Adrenal gland (tissue), 5 donors: ENCODE measurements around the gene EFCAB11.

ENCODE experiments used
- POLR2A ChIP-seq, 2 donors: fragments of 450-650 bp; IDR thresholded peaks; one replicate each; pipeline ENCODE4 v1.6.1; 2017; ENCODE audit warnings: antibody characterized with exemption in 2 of 2, mild to moderate bottlenecking in 2 of 2, moderate library complexity in 1 of 2
- TF ChIP-seq, protein P1 (sequence below), 6 experiments: fragments of 450-650 bp in 4 of 6; fragments of 200-600 bp in 2 of 6; sonication (generic) in 1 of 6; IDR thresholded peaks; 1 replicate in 5 of 6; 2 replicates in 1 of 6; pipeline versions ENCODE4 v1.5.1 to v1.8.0; 2016 to 2021; ENCODE audit warnings: antibody characterized with exemption in 6 of 6, mild to moderate bottlenecking in 2 of 6, moderate library complexity in 1 of 6
- donor health status: DM: no; HTN: no; CAD: no.

DNA sequence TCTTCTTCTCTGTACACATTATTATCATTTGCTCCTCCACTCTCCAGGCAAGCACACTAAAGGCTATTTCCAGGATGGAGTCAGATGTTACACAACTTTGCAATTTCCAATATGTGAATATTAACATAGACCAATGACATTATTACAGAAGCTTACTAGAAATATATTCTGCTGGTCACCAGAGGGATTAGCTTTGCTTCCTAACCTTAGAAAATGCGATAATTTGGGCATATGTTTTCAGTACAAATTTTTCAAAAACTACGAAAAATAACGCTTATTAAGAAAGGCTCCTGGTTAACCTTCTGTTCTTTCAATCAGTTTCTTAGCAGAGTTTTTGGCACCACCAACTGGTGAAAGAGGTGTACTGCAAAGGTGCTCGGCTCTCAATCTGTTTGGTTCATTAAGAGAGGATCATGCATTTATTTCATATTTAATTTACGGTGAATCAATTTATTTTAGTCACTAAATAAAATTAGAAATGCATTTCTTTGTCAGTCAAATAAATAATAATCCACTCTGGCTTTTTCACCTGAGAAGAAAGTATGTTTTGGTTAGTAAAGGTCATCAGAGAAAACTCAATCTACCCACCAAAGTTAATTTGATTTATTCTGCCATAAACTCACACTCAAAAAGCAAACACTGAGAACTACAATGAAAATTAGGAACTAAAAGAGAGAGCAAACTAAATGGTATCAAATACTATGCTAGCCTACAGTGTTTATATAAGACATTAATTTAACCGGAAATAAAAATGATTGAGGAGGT is 39.2 kb downstream of the EFCAB11 start:
- TF ChIP-seq, protein P1, sequence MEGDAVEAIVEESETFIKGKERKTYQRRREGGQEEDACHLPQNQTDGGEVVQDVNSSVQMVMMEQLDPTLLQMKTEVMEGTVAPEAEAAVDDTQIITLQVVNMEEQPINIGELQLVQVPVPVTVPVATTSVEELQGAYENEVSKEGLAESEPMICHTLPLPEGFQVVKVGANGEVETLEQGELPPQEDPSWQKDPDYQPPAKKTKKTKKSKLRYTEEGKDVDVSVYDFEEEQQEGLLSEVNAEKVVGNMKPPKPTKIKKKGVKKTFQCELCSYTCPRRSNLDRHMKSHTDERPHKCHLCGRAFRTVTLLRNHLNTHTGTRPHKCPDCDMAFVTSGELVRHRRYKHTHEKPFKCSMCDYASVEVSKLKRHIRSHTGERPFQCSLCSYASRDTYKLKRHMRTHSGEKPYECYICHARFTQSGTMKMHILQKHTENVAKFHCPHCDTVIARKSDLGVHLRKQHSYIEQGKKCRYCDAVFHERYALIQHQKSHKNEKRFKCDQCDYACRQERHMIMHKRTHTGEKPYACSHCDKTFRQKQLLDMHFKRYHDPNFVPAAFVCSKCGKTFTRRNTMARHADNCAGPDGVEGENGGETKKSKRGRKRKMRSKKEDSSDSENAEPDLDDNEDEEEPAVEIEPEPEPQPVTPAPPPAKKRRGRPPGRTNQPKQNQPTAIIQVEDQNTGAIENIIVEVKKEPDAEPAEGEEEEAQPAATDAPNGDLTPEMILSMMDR (IDR thresholded peaks at IDR 0.05), result peak; percentile 83 to 96 (median 89)
- no peak for TF ChIP-seq POLR2A (IDR thresholded peaks at IDR 0.05)
